ENCODE data around the gene ELF2.

DNA sequence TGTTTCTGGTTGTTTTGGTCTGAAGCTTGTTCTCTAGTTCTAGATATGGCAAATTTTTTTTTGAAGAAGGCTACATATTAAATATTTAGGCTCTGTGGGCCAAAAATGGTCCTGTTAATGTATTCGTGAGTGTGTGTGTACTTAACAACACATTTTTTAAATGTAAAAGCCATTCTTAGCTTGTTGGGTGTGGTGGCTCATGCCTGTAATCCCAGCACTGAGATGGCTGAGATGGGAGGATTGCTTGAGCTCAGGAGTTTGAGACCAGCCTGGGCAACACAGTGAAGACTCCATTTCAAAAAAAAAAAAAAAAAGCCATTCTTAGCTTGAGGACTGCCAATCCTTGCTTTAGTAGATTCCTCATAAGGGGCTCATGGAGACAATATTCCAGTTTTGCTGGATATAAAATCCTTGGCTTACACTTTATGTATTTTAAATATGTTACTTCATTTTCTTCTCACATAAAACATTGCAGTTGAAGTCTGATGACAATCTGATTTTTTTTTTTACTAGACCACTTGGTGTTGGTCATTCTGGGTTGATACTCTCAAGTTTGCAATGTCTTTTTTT is 138.1 kb downstream of the ELF2 start:
- TF ChIP-seq TAF1 (IDR thresholded peaks at IDR 0.05; ENCODE audit: low read depth) (no peak), EP300 (IDR thresholded peaks at IDR 0.05; ENCODE audit: borderline replicate concordance) (no peak), TEAD4 (IDR thresholded peaks at IDR 0.05) (no peak), CREB1 (IDR thresholded peaks at IDR 0.05; ENCODE audit: low read depth) (no peak), NFIC (IDR thresholded peaks at IDR 0.05) (no peak), YY1 (IDR thresholded peaks at IDR 0.05; ENCODE audit: low read depth) (no peak), EGR1 (IDR thresholded peaks at IDR 0.05) (no peak), USF1 (IDR thresholded peaks at IDR 0.05) (no peak), ZBTB7A (IDR thresholded peaks at IDR 0.05; ENCODE audit: low read depth) (no peak), CEBPB (IDR thresholded peaks at IDR 0.05) (no peak), REST (IDR thresholded peaks at IDR 0.05; ENCODE audit: low read depth) (no peak), FOXM1 (IDR thresholded peaks at IDR 0.05; ENCODE audit: borderline replicate concordance, low read depth) (no peak), RAD21 (IDR thresholded peaks at IDR 0.05; ENCODE audit: low read depth) (no peak)
- TF ChIP-seq, protein P1, sequence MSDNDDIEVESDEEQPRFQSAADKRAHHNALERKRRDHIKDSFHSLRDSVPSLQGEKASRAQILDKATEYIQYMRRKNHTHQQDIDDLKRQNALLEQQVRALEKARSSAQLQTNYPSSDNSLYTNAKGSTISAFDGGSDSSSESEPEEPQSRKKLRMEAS (IDR thresholded peaks at IDR 0.05): no peak

Measured in Ishikawa (cell line).